Measurements from ENCODE around the gene GALNTL6.
"Not testable (repeated sequence)": the region's sequence is repeated elsewhere in the genome, so short reads cannot be mapped to it uniquely, and the experiment has no call there.

The GALNTL6 gene

DNA sequence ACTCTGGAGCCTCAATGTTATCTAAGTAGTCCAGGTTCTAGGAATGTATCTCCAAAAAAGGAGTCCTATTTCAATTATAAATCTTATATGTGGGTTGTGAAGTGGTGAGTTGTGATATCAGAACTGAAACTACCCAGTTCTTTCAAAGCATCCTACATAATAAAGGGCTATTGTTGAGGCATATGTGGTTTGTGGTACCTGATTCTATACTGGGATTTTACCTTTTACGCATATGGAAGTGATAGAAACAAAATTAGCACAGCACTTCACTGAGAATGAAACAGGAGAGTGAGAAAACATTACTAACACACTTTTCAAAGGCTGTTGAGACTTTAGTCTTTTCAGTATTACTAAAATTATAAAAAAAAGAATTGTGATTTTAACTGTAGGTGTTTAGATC is 937.7 kb downstream of the GALNTL6 start:
- DNase-seq (ENCODE audit: low read depth): no peak

DNA sequence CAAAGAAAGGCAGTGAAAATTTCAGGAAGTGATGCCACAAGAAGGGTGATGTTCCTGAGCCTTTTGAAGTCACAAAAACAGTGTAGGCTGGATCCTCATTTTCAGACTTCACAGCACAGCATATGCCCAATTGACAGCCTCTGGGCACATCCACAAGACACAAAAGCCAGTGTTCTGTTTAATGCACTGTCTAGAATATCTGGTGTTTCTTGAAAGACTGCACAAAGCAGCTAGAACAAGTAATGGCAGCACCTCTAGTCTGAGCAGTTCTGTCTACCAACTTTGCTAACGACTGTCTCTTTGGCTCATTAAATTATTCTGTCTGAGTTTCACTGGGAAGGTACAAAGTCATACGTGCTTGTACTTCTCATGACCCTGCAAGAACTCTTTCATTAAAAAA is 938.3 kb downstream of the GALNTL6 start:
- no peak for DNase-seq (ENCODE audit: low read depth)

DNA sequence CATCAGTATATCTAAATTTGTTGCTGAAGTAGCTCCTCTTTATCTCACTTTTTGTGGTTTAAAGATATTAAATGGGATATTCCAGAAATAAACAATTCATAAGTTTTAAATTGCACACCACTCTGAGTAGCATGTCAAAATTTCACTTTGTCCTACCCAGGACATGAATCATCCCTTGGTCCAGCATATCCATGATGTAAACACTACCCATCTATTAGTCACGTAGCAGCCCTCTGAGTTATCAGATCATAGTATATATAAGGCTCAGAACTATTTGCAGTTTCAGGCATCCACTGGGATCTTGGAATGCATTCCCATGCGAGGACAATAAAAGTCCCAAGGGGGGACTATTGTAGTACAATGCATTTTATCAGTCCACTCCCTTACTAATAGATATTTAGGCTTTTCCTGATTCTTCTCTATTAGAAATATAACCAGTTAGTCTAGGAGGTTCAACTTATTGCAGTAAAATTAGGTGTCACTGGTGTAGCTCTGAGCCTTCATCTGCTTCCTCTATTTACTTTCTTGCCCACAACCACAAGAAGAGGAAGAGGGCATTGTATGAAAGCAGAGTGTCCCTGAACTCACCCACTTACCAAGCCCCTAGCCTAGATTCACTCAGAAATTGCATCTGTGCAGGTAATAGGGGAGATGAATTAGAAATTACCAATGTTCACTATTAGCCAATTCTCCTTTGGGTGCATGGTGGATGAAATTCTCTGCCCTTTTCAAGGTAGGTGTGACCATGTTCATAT is 945.6 kb downstream of the GALNTL6 start:
- peak; percentile 81 for DNase-seq (ENCODE audit: low read depth)

DNA sequence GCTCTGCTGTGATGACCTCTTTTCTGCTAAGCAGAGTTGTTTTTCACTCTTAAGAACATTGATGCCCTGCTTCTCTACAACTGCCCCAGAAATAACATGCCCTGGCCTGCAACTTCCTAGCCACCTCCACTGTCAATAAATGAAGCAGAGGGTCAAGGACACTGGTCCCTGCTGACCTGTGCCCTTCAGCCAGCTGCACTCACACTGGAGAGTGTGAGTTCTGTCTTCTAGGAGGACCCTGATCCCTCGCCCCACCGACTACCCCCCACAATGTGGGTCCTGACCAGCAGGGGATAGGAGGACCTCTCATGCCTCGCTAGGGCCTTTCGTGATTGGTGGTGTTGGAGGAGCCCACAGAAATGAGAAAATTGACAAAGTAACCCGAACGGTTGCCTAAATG is 947.3 kb downstream of the GALNTL6 start:
- DNase-seq (ENCODE audit: low read depth): no peak

DNA sequence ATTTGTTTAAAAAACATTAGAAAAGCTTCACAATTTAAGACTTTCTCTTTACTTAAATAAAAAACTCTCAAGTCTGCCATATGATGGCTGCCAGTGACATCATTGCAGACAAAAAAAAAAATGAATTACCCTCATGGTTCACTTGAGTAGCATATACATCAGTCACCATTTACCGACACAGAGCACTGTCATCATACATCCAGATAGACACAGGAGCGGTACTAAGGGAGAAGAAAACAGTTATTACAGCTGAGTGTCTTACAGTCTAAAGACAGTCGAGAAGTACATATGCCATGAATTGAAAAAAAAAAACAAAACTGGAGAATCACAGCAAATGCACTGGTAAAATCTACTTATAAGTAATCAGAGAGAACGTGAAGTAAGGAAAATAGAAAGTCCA is 949.7 kb downstream of the GALNTL6 start:
- no peak for DNase-seq (ENCODE audit: low read depth)

DNA sequence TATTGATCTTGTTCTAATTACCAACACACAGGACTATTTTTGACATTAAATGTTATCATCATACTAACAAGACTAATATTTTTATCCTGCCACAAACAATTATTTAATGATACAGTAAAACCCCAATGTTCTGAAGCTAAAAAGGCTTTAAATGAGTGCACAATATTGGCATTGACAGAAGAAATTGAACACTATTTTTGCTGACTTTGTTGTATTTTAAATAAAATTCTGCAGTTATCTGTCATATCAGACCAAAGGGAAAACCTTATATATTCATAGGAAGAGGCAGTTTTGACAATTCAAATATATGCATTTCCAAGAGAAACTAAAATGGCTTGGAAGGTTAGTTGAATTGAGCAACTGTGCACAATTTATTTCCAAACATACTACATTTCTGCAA is 957.6 kb downstream of the GALNTL6 start:
- no peak for DNase-seq (ENCODE audit: low read depth)

DNA sequence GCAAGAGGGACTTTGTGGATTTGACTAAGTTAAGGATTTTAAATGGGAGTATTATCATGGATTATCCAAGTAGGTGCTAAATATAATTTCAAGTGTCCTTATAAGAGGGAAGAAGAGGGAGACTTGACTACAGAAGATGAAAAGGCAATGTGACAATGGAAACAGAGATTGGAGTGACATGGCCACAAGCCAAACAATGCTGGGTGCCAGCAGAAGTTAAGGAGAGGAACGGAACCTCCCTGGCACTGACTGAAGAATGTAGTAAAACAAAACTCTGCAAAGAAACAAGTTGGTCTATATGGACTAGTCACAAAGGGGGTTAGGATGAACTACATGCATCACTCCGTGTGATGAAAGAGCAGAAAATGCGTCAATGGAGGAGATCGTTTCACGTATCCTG is 959.6 kb downstream of the GALNTL6 start:
- no peak for DNase-seq (ENCODE audit: low read depth)

DNA sequence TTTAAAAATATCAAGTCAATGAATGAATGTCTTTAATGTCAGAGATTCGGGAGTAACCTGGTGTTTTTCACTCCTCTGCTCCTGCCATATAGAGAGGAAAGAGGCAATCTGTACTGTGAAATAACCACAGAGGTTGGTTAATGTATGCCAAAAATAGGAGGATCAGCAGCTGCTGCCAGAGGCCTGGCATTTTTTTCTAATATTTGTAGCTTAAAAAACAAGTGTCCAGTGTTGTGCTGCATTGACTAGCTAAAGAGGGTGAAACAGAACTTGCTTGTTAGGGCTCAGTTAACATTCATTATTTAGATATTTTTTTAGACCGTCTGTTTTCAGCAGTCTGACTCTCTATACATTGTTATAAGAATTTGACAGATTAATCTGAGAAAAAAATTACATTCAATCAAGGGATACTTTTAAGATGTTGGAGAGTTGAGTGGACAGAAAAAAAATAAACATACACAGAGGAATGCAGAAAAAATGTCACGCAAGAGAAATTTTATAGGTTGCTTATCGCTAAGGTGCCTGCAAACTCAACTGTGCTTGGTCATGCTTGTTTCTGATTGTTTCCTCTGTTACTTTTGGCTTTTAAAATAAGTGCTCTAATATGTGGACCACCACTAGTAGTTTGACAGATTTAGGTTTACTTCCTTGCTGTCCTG is 963.1 kb downstream of the GALNTL6 start:
- DNase-seq (ENCODE audit: low read depth): no peak

DNA sequence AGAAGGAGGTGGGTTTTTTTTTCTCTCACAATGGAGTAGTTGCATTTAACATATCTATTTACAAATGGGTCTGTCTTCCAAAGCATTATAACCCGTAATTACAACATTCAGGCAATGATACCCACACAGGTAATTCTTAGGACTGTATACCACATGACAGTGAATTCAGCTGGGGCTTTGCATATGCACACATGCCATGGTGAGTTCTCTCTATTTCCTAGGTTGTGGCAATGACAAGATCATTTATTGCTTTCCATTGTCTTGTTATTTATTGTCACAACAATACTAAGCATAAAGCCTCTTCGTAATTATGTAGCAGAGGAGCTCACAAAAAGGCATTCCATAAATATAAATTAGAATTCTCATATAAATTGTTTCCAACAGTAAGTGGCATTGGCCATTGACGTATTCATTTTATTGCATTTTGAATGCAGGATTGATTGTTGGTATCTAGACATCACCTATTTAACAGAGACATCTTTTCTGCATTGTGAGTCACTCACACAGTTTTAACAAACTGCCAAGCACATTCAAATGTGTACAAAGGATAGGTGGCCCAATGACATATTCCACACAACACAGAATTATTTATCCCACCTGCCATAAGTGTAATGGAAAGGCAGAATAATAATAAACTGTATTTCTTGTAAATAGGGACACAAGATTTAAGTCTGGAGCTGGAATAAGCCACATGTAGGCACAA is 964.7 kb downstream of the GALNTL6 start:
- no peak for DNase-seq (ENCODE audit: low read depth)

DNA sequence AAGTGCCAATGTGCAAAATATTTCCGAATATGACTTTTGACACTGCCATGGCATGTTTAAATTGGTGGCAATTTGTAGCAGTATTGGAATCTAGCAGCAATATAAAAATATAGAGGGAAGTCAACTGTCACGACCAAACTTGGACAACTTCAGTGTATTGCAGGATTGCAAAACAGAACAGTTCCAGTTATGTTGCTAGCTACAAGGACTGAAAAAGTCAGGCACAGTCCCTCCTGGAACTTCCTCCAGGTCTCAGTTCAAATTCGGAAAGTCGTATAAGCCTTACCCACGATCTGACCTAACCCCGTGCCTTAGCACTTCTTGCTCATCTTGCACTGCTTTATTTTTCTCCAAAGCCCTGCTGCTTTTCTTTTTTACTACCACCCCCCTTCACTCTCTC is 965.4 kb downstream of the GALNTL6 start:
- DNase-seq (ENCODE audit: low read depth): no peak

DNA sequence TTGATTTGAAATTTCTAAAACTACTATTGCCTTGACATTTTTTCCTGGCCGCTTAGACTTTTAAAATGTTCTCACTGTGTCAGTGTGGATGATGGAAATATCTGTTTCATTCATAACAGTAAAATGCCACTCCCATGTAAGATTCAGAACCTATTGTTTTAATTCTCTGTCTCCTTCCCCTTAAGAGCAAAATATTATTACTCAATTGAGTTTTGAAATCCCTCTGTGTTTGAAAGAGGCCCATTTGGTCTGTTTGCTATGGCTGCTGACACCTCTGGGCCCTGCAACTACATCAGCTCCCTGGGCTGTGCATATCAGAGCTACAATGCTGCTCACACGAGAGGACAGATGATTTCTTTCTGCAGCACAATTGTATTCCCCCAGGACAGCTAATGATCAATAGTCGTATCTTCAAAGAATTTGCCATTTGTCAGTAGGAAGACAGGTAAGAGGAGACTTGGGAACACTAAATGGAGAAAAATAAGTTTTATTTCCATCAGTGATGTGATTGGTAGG is 967.4 kb downstream of the GALNTL6 start:
- DNase-seq (ENCODE audit: low read depth): no peak

DNA sequence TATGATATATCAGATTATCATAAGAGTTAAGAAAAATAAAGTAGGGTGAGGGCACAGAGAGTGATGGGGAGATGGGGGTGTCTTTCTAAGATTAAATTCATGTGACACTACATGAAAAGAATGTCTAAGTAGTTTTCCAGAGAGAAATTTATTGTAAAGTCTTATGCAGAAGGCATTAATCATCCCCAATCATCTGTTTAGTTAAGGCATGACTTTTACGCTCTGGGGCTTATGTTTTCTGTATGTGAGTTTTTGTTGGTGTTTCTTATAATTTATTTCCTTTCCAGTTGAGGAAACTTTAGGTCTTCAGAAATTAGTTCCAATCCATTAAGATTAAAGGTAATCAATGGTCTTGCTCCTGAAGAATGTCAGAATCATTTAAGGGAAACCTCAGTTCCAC is 972.4 kb downstream of the GALNTL6 start:
- DNase-seq (ENCODE audit: low read depth): peak; percentile 22

DNA sequence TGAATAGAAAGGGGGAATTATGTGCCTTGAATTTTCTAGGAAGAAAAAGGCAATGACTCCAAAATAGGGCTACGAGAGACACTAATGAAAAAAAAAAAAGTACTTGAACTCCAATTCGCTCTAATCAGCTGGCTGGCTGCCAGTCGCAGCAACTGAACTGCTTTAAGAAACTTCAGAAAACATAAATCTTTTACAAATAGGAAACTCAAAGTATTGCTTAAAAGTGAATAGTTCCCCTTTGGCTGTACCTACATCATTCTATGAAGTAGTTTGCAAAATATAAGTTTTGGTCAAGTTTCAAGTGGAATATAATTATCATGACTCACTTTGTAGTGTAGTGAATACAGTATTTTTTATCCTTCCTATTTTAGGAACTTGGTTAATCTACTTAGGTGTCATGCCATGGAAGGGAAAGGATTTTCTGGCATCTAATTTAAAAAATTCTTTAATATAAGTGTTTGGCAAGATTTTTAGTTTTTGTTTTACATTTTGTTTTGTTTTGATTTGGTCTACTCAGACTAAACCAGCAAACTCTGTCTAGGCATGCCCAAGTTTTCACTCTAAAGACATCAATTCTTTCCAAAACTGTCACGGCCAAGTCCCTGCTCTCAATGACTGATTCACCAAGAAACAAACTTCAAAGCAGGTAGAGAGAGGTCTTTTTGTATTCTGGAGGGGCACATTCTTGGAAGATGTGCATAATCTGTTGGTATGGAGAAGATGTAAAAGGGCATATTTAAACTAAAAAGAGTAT is 973.0 kb downstream of the GALNTL6 start:
- peak; percentile 4 for DNase-seq (ENCODE audit: low read depth)

DNA sequence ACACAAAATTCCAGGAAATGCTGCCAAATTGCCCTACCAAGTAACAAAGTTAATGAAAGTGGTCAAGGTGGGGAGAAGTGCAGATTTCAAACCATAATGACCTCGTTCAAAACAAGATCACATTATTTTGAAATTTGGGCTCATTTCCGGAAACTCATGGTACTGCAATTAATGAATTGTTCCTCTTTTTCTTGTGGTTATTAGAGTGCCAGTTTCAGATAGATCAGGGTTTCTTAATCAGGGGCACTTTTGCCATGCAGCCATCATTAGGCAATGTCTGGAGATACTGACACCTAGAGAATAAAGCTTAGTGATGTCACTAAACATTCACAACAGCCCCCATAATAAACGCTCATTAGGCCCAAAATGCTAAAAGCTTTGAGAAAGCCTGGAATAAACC is 973.9 kb downstream of the GALNTL6 start:
- no peak for DNase-seq (ENCODE audit: low read depth)

DNA sequence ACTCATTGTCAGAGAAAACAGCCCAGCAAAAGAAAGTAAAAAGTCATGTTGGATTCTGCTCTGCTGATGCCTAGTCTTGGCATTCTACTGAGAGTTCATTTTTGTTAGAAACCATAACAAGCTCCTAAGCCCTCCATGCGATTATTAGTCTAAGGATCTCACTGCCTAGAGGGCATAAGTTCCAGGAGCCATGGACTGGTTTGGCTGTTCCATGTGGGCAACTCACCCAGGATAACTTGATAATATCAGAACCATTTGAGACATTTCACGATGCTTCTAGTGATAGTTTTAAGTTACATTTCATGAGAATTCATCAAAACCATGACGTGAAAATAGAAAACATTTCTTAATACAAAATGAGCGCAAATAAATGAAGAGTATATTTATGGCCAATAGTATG is 978.6 kb downstream of the GALNTL6 start:
- no peak for DNase-seq (ENCODE audit: low read depth)

DNA sequence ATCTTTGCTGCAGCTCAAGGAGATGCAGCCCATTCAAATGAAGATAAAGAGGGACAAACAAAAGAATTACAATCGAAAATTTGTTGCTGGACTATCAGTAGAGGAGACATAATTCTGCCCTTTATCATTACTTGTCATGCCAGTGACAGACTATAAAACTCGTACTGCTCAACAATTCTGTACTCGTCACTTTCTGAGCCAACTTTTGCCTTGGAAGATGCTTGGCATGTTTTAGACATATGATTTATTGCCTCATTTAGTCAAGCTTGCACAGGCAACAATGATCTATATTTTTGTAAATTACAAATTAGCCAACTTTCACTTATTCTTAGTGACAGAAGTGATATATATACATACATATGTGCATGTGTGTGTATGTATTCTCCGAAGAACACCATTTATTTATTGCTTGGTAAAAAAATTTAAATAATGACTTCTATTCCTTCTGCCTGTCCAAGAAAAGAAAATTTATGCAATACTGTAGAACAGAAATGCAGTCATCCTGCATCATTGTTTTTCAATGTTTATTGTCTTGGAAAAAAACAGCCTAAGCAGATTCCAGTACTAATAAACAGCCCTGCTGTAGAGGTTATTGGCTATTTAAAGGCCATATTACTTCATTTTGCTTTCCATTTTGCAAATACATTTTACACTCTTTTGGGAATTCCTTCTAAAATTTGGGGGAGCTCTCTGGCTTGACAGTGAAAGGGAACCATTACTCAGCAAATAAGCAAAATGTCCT is 980.5 kb downstream of the GALNTL6 start:
- DNase-seq (ENCODE audit: low read depth): no peak

DNA sequence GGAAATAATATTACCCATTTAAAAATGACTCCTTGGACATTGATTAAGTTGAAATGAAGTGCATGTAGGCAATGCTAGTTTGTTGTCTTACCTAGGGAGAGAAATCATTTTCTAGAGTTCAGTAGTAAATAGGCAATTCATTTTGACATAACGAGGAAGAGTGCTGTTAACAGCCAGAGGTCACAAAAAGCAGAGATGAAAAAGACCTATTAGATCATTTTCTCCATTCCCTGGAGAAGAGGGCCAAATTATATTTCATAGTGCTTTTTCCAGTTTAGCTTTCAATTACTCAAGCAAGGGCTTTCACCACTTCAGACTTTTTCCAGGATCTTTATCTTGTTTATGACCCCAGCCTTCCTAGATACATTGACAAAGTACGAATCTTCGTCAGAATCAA is 981.1 kb downstream of the GALNTL6 start:
- no peak for DNase-seq (ENCODE audit: low read depth)

DNA sequence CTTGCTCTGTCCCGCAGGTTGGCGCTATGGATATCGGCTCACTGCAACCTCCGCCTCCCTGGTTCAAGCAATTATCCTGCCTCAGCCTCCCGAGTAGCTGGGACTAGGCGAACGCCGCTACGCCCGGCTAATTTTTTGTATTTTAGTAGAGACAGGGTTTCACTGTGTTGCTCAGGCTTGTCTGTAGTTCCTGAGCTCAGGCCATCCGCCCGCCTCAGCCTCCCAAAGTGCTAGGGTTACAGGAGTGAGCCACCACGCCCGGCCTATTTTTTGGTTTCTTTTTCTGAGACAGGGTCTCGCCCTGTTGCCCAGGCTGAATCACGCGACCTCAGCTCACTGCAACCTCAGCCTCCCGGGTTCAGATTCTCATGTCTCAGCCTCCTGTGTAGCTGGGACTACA is 984.1 kb downstream of the GALNTL6 start:
- not testable (repeated sequence) for DNase-seq (ENCODE audit: low read depth)

DNA sequence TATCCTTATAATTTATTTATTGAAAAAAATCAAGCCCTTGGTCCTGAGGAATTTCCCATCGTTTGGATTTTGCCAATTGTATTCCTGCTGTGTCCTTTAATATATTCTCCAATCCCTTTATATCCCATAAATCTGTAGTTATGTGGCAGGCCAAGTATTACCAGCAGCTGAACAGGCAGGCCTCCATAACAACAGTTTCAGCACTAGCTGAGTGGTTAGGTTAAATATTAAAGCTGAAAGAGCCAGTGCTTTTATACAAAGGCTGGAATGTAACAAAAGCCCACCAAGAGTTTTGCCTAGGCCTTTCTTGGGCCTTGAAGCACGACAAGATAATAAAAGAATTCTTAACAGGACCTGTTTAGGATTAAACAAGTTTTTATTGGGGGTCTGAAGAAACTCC is 988.8 kb downstream of the GALNTL6 start:
- DNase-seq (ENCODE audit: low read depth): no peak

DNA sequence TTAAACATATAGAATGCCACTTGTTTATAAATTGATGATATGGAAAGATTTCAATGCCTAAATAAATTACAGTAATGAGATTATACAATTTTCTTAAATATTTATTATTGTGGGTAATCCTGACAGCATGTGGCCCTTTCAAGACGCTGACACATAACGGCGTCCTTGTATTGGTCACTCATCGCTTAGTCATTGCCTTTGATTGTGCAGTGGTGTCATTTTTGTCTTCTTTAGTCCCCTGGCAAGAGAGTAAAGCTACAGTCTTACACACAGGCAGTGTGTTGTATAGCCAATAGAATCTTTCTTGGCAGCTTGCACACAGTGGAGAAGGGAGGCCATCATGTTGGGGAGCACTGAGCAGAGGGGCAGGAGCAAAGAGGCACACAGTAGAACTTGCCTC is 993.6 kb downstream of the GALNTL6 start:
- peak; percentile 13 for DNase-seq (ENCODE audit: low read depth)

DNA sequence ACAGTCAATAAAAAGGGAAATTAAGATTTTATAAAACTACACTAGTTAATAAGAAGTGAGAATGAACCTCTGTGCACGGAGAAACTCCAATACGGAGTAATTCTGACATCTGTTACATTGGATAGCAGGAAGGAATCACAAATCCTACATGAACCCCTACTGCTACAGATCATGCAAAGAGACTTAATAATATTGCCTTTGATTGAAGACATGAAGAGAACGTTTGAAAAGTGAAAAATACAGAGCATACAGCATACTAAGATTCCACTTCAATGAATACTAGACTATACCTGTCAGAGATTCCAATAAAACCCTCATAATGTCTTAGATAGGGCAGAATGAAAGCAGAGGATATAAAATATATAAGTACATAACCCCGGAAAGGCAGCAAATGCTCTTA is 995.0 kb downstream of the GALNTL6 start:
- DNase-seq (ENCODE audit: low read depth): no peak

DNA sequence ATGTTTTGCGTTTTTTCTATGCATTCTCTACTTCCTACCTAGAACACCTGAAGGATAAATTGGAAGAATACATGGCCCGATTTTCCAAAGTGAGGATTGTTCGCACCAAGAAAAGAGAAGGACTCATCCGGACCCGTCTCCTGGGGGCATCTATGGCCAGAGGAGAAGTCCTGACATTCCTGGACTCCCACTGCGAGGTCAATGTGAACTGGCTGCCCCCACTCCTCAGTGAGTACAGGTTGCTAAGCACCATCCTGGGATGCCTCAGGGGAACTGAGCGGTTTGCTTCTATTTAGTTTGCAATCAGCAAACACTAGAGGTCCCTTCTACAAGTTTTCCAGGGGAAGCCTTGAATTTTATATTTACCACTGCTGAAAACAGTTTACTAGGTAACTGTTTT is 996.1 kb downstream of the GALNTL6 start:
- DNase-seq (ENCODE audit: low read depth): no peak

Data from ELR (cell line).